ENCODE measurements around the gene LGALS3. TPM values are rescaled to one million over a fixed set of nuclear protein-coding genes. Genes with fewer than 3 reads are reported as not detected.

The LGALS3 gene
- total RNA-seq, 4 donors from 2014 or later = 448 to 713 (median 594) TPM

DNA sequence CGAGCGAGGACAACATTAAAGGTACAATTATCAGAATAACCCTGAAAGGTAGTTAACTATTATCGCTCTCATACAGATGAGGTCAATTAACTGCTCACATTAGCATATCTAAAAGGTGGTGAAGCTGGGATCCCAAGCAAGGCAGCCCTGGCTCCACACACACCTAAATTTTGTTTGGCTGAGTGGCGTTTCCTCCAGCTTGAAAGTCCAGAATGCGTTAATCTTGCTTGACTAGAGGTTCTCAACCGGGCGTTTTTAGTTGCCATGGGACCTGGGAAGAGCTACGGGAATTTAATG is 61.8 kb downstream of the LGALS3 start:
- peaks cover 9% of the 10 kb centered on the region for H3K4me1 ChIP-seq
- no peaks in the 10 kb centered on the region for H3K9me3 ChIP-seq
- no peaks in the 10 kb centered on the region for H3K27me3 ChIP-seq
- TF ChIP-seq EP300 (IDR thresholded peaks at IDR 0.05) (no peak), POLR2A (IDR thresholded peaks at IDR 0.05) (no peak), POLR2AphosphoS5 (IDR thresholded peaks at IDR 0.05) (no peak), CTCF (IDR thresholded peaks at IDR 0.05) (no peak)
- H3K4me3 ChIP-seq = peak overlapping the region; percentile 56
- no peaks in the 10 kb centered on the region for H3K36me3 ChIP-seq
- no peak overlapping the region for H3K27ac ChIP-seq
- DNase-seq (ENCODE audit: low spot score in 2 of 2) = no peak
- WGBS = 9% methylated on average over 8 of the region's 8 CpGs

- no peak for TF ChIP-seq POLR2A (IDR thresholded peaks at IDR 0.05)
- TF ChIP-seq POLR2AphosphoS5 (IDR thresholded peaks at IDR 0.05) = peak in 1 of 3 donors; percentile 45
Measured at GRCh38 chr14:55191203-55192053, 62.4 kb downstream of the LGALS3 start, which contains the start of gene DLGAP5. DLGAP5 (minus strand) TSS chr14:55191585; CDS start chr14:55189179, 2,406 bp downstream.

GRCh38 chr14:55192054-55192621 is 63.1 kb downstream of the LGALS3 start:
- H3K27ac ChIP-seq = peak overlapping the region; percentile 4

More at GRCh38 chr14:55191203-55192053, 62.4 kb downstream of the LGALS3 start, which contains the start of gene DLGAP5:
- Histone ChIP-seq H3K4me1 (peaks cover 9% of the 10 kb centered on the region), H3K27ac (peak within 1 kb of the TSS; percentile 4), H3K9me3 (no peaks in the 10 kb centered on the region), H3K36me3 (no peaks in the 10 kb centered on the region), H3K27me3 (no peaks in the 10 kb centered on the region), H3K4me3 (peak within 1 kb of the TSS; percentile 56)
- peak; percentile 94 to 95 for DNase-seq (ENCODE audit: low spot score in 2 of 2)
- WGBS = under 1% methylated on average over 46 of the region's 46 CpGs

GRCh38 chr14:55194656-55195355 is 65.8 kb downstream of the LGALS3 start:
- Histone ChIP-seq H3K36me3 (no peaks in the 10 kb centered on the region), H3K4me1 (peaks cover 9% of the 10 kb centered on the region), H3K9me3 (no peaks in the 10 kb centered on the region), H3K27me3 (no peaks in the 10 kb centered on the region), H3K4me3 (no peak overlapping the region), H3K27ac (no peak overlapping the region)
- no peak for DNase-seq (ENCODE audit: low spot score in 2 of 2)
- TF ChIP-seq POLR2AphosphoS5 (IDR thresholded peaks at IDR 0.05) = no peak
- no peak for TF ChIP-seq CTCF (IDR thresholded peaks at IDR 0.05)
- no peak for TF ChIP-seq EP300 (IDR thresholded peaks at IDR 0.05)
- 96% methylated on average over 5 of the region's 5 CpGs for WGBS

More at GRCh38 chr14:55192054-55192621, 63.1 kb downstream of the LGALS3 start:
- WGBS = 57% methylated on average over 11 of the region's 11 CpGs
- TF ChIP-seq POLR2AphosphoS5 (IDR thresholded peaks at IDR 0.05) (no peak), CTCF (IDR thresholded peaks at IDR 0.05) (no peak), EP300 (IDR thresholded peaks at IDR 0.05) (no peak)
- peaks cover 9% of the 10 kb centered on the region for H3K4me1 ChIP-seq
- H3K4me3 ChIP-seq = peak overlapping the region; percentile 56
- no peaks in the 10 kb centered on the region for H3K27me3 ChIP-seq
- H3K36me3 ChIP-seq = no peaks in the 10 kb centered on the region
- DNase-seq (ENCODE audit: low spot score in 2 of 2) = no peak
- no peaks in the 10 kb centered on the region for H3K9me3 ChIP-seq

Other genes starting within 250 kb of the LGALS3 start
- gene GCH1, start 226.4 kb upstream of the LGALS3 start, total RNA-seq = 10 to 100 TPM in 3 of 4 donors, 1 to 10 TPM in 1; 9.5 to 14.3 (median 12.1) TPM
- 1 to 10 TPM; 1.3 to 3.4 (median 2.3) TPM for gene WDHD1, start 102.2 kb upstream of the LGALS3 start, total RNA-seq
- gene SOCS4, start 102.0 kb upstream of the LGALS3 start, total RNA-seq = 10 to 100 TPM; 10.0 to 12.0 (median 11.6) TPM
- 10 to 100 TPM; 40.3 to 95.5 (median 59.7) TPM for gene MAPK1IP1L, start 77.6 kb upstream of the LGALS3 start, total RNA-seq
- 1 to 10 TPM in 3 of 4 donors, under 1 TPM in 1; 0.72 to 2.6 (median 1.9) TPM for gene DLGAP5, start 62.3 kb downstream of the LGALS3 start, total RNA-seq
- 10 to 100 TPM; 28.8 to 44.4 (median 33.8) TPM for gene FBXO34, start 142.2 kb downstream of the LGALS3 start, total RNA-seq